ENCODE measurements around the gene OR2AE1.

GRCh38 chr7:99881370-99881769, 4.5 kb upstream of the OR2AE1 start:
- TF ChIP-seq CTCF (conservative IDR thresholded peaks at IDR 0.05) = no peak
- no peak for TF ChIP-seq ZFX (IDR thresholded peaks at IDR 0.05)

Data from C4-2B (cell line).